GM10266 (cell line): Measurements from ENCODE around the gene RAD18.

Experiments
- DNase-seq: peaks from one replicate; pipeline ENCODE4 v3.0.0; 2012; ENCODE audit errors: extremely low spot score
- CTCF ChIP-seq: IDR thresholded peaks from 2 replicates; pipeline ENCODE4 v1.5.1; 2012; ENCODE audit warnings: mild to moderate bottlenecking, low read depth; ENCODE audit not compliant: control insufficient read depth, insufficient read depth; ENCODE audit errors: missing control alignments

RAD18 gene

GRCh38 chr3:8835385-8835784 lies 127.9 kb downstream of the RAD18 start:
- no peak for TF ChIP-seq CTCF
- no peak for DNase-seq

- TF ChIP-seq CTCF, result no peak
- DNase-seq, result no peak
Observed at GRCh38 chr3:8834974-8835373, 128.3 kb downstream of the RAD18 start.

- no peak for DNase-seq
- TF ChIP-seq CTCF, result no peak
Observed at GRCh38 chr3:8827641-8828040, 135.6 kb downstream of the RAD18 start.
